HFFc6 (cell line): Measurements from ENCODE around the gene DOK4. TPM values are rescaled to one million over a fixed set of nuclear protein-coding genes. Genes with fewer than 3 reads are reported as not detected.

Source experiments
- DNase-seq: peaks from one replicate; pipeline ENCODE4 v3.0.0-alpha.2; 2018
- H3K27ac Mint-ChIP-seq: 2 replicates; pipeline ENCODE4 v1.8.0; 2020; ENCODE audit warnings: mild to moderate bottlenecking, mixed read lengths
- H3K27me3 Mint-ChIP-seq: 2 replicates; pipeline ENCODE4 v1.8.0; 2021; ENCODE audit warnings: mild to moderate bottlenecking, moderate library complexity, mixed read lengths; ENCODE audit not compliant: insufficient read depth
- H3K36me3 Mint-ChIP-seq: 2 replicates; pipeline ENCODE4 v1.8.0; 2021; ENCODE audit warnings: low read depth, mixed read lengths
- H3K4me1 Mint-ChIP-seq: 2 replicates; pipeline ENCODE4 v1.8.0; 2020; ENCODE audit warnings: low read depth, mixed read lengths
- H3K4me3 Mint-ChIP-seq: 2 replicates; pipeline ENCODE4 v1.8.0; 2020; ENCODE audit warnings: mild to moderate bottlenecking, moderate library complexity, mixed read lengths
- H3K9me3 Mint-ChIP-seq: 2 replicates; pipeline ENCODE4 v1.8.0; 2020; ENCODE audit warnings: mild to moderate bottlenecking, mixed read lengths
- CTCF ChIP-seq: fragments of 200-600 bp; sonication (generic); IDR thresholded peaks from 2 replicates; pipeline ENCODE4 v1.5.0; 2021; ENCODE audit warnings: antibody characterized with exemption, mild to moderate bottlenecking
- total RNA-seq, 6 experiments: library from RNA; stranded (reverse); fragmentation: NEBNext Ultra II Directional; extraction: Animal tissue kit (Norgen Biotek cat#: 25700); gene quantifications; 2 replicates in 1 of 6; 3 replicates in 5 of 6; pipeline ENCODE4 v1.2.3, GENCODE V29; 2021

The DOK4 gene
- total RNA-seq, 6 experiments from 2014 or later, result 24.4 to 28.9 (median 24.9) TPM

GRCh38 chr16:57530104-57530521 lies 43.8 kb upstream of the DOK4 start:
- DNase-seq, result peak; percentile 32
- Mint-ChIP-seq H3K27me3 (peaks cover 4% of the 10 kb centered on the region; the same call in 1 of the 2 replicates), H3K27ac (peak overlapping the region; percentile 10), H3K4me1 (peaks cover 47% of the 10 kb centered on the region), H3K4me3 (no peak overlapping the region; the same call in 1 of the 2 replicates), H3K36me3 (no peaks in the 10 kb centered on the region), H3K9me3 (no peaks in the 10 kb centered on the region)
- no peak for TF ChIP-seq CTCF

GRCh38 chr16:57529391-57530103 lies 43.3 kb upstream of the DOK4 start:
- no peaks in the 10 kb centered on the region for H3K36me3 Mint-ChIP-seq
- no peaks in the 10 kb centered on the region for H3K9me3 Mint-ChIP-seq
- no peak for DNase-seq
- H3K4me3 Mint-ChIP-seq, result no peak overlapping the region
- H3K27ac Mint-ChIP-seq, result no peak overlapping the region
- TF ChIP-seq CTCF, result no peak
- H3K4me1 Mint-ChIP-seq, result peaks cover 46% of the 10 kb centered on the region
- peaks cover 4% of the 10 kb centered on the region; the same call in 1 of the 2 replicates for H3K27me3 Mint-ChIP-seq

GRCh38 chr16:57528499-57529390 lies 42.5 kb upstream of the DOK4 start:
- no peak overlapping the region for H3K4me3 Mint-ChIP-seq

GRCh38 chr16:57527610-57528360 lies 41.5 kb upstream of the DOK4 start:
- H3K4me3 Mint-ChIP-seq, result no peak overlapping the region

More at GRCh38 chr16:57528499-57529390, 42.5 kb upstream of the DOK4 start:
- TF ChIP-seq CTCF, result no peak
- Mint-ChIP-seq H3K27ac (no peak overlapping the region), H3K27me3 (peaks cover 4% of the 10 kb centered on the region; the same call in 1 of the 2 replicates), H3K4me1 (peaks cover 38% of the 10 kb centered on the region), H3K36me3 (no peaks in the 10 kb centered on the region), H3K9me3 (no peaks in the 10 kb centered on the region)
- DNase-seq, result no peak

More at GRCh38 chr16:57527610-57528360, 41.5 kb upstream of the DOK4 start:
- Mint-ChIP-seq H3K36me3 (no peaks in the 10 kb centered on the region), H3K27me3 (peaks cover 5% of the 10 kb centered on the region; the same call in 1 of the 2 replicates), H3K9me3 (no peaks in the 10 kb centered on the region), H3K4me1 (peaks cover 32% of the 10 kb centered on the region), H3K27ac (no peak overlapping the region)
- DNase-seq, result no peak
- no peak for TF ChIP-seq CTCF
